OCI-M2 (cell line): ENCODE measurements around the gene PANX1.

Experiments used
- DNase-seq: peaks from one replicate; lab custom pipeline; 2025; ENCODE audit not compliant: unreplicated experiment; lab: John Stamatoyannopoulos, UW

Gene PANX1

GRCh38 chr11:94183251-94183885, 54.7 kb downstream of the PANX1 start:
- DNase-seq, result no peak

- DNase-seq, result no peak
Measured at GRCh38 chr11:94183886-94184264, 55.2 kb downstream of the PANX1 start.

- no peak for DNase-seq
Measured at GRCh38 chr11:94184362-94184761, 55.7 kb downstream of the PANX1 start.

- DNase-seq, result no peak
Measured at GRCh38 chr11:94184846-94185245, 56.2 kb downstream of the PANX1 start.

GRCh38 chr11:94185416-94186084, 56.9 kb downstream of the PANX1 start:
- DNase-seq, result no peak

- no peak for DNase-seq
Measured at GRCh38 chr11:94186342-94187203, 57.9 kb downstream of the PANX1 start.

GRCh38 chr11:94193288-94193687, 64.6 kb downstream of the PANX1 start:
- no peak for DNase-seq

- DNase-seq, result no peak
Measured at GRCh38 chr11:94194712-94195111, 66.1 kb downstream of the PANX1 start.

GRCh38 chr11:94196363-94196762, 67.7 kb downstream of the PANX1 start:
- DNase-seq, result no peak

GRCh38 chr11:94198718-94199117, 70.1 kb downstream of the PANX1 start:
- DNase-seq, result no peak

- DNase-seq, result no peak
Measured at GRCh38 chr11:94199136-94200130, 70.8 kb downstream of the PANX1 start.

- no peak for DNase-seq
Measured at GRCh38 chr11:94201004-94201465, 72.4 kb downstream of the PANX1 start.

GRCh38 chr11:94203070-94203469, 74.4 kb downstream of the PANX1 start:
- DNase-seq, result no peak

GRCh38 chr11:94211261-94211830, 82.7 kb downstream of the PANX1 start:
- DNase-seq, result no peak

- no peak for DNase-seq
Measured at GRCh38 chr11:94212898-94213297, 84.3 kb downstream of the PANX1 start.

GRCh38 chr11:94217705-94218104, 89.1 kb downstream of the PANX1 start:
- DNase-seq, result no peak

- DNase-seq, result no peak
Measured at GRCh38 chr11:94218372-94218771, 89.7 kb downstream of the PANX1 start.

- no peak for DNase-seq
Measured at GRCh38 chr11:94219771-94220170, 91.1 kb downstream of the PANX1 start.

GRCh38 chr11:94224078-94224477, 95.4 kb downstream of the PANX1 start:
- DNase-seq, result no peak
